GM21360 (cell line): ENCODE measurements around the gene ATP6V1F.
"Not testable (repeated sequence)": the region's sequence is repeated elsewhere in the genome, so short reads cannot be mapped to it uniquely, and the experiment has no call there.

Experiments used
- ATAC-seq: cut with Tn5 transposase; IDR thresholded peaks from one replicate; pipeline ENCODE4 v1.9.1; 2021; ENCODE audit warnings: mild to moderate bottlenecking, moderate library complexity; ENCODE audit not compliant: unreplicated experiment

The ATP6V1F gene

DNA sequence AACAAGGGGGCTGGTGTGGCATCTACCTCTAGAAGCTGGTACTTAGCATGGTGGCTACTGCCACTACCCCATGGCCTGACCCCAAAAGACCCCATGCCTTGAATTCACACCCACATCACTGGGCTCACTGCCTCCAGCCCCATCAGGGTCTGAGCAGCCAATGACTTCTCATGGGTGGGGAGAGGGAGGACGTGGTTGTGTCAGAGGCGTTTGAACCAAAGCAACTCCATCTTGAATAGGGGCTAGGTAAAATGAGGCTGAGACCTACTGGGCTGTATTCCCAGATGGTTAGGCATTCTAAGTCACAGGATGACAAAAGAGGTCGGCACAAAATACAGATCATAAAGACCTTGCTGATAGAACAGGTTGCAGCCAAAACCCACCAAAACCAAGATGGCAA lies 32.7 kb downstream of the ATP6V1F start:
- no peak for ATAC-seq

DNA sequence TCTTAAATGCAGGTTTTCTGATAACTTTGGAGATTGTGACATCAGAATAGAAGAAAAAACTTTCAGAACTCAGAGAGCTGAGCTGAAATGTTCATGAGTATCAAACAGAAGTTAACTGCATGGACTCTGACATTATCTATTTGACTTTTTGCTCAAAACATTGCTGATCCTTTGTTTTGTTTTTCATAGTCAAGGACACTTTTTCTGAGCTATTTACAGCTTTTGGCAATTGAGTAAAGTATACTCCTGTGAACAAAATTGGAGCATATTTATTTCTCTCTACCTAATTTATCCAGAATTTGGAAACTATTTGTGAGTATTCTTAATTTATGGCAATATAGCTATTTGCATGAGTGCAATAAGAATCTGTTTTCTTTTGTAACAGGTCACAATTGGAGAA lies 36.7 kb downstream of the ATP6V1F start:
- no peak for ATAC-seq

GRCh38 chr7:128900237-128900636 lies 37.6 kb downstream of the ATP6V1F start:
- no peak for ATAC-seq

GRCh38 chr7:128902761-128903585 lies 40.3 kb downstream of the ATP6V1F start:
- ATAC-seq, result no peak

DNA sequence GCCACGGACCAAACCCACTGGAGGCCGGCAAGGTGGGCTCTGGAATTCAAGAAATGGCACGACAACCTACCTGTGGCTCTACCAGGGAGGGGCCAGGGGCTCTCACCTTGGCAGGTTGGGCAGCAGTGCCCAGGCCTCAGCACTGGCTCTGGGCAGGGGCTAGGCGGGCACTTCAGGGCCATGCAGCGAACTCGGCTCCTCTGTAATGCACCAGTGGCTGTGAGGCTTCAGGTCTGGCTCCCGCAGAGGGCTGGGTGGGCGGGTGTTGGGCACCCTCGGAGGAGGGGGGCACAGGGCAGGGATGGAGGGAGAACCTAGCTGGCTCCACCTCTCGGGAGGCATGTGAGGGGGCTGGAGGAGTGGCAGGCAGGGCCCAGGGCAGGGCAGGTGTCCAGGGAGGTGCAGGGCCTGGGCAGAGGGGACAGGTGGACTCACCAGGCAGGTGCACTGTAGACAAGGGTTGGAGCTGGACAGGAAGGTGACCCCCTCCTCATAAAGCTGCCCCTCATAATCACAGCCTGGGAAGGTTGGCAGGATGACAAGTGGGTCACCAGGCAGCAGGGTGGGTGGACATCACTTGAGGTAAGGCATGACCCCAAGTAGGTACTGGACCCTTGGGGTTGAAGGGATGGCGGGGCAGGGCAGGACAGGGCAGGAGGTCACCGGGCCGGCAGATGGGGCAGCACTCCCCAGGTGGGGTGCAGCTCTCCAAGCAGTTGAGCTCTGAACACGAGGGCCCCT lies 41.1 kb downstream of the ATP6V1F start:
- no peak for ATAC-seq

DNA sequence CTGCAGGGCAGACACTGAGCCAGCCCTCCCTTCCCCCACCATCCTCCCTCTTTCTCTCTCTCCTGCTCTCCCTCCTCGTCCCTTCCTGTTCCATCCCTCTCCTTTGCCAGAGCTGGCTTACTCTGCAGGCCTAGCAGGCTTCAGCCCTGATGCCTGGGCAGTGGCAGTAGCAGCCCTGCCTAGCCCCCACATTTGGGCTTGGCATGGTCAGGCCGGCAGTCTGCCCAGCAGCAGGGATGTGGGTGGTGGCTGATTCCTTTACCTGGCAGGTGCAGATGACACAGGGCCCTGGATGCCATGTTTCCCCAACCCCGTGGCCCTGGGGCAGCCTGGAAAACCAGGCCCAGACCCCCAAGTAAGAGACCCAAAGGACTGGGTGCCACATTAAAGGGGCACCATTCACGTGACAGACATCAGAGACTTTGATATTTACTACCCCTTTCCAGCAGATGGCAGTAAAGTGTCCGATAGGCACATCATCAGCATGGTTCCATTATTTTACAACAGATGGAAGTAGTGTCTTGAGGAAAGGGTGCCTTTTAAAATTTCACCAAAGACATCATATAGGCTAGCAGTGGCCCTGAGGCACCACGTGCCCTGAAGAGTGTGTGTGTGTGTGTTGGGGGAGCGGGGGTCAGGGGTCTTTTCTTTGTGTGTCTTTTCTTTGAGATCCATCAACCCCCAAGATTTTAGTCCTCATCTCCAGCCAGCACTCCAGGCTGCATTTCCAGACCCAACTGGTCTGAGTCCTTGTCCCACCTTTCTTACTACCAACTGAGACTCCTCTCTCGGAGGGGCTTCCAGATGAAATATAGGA lies 41.9 kb downstream of the ATP6V1F start:
- peak; percentile 64 for ATAC-seq

GRCh38 chr7:128906001-128906765 lies 43.5 kb downstream of the ATP6V1F start:
- ATAC-seq, result no peak

GRCh38 chr7:128906766-128907559 lies 44.3 kb downstream of the ATP6V1F start:
- no peak for ATAC-seq

GRCh38 chr7:128908750-128909624 lies 46.3 kb downstream of the ATP6V1F start:
- ATAC-seq, result no peak

GRCh38 chr7:128909625-128910568 lies 47.2 kb downstream of the ATP6V1F start:
- no peak for ATAC-seq

DNA sequence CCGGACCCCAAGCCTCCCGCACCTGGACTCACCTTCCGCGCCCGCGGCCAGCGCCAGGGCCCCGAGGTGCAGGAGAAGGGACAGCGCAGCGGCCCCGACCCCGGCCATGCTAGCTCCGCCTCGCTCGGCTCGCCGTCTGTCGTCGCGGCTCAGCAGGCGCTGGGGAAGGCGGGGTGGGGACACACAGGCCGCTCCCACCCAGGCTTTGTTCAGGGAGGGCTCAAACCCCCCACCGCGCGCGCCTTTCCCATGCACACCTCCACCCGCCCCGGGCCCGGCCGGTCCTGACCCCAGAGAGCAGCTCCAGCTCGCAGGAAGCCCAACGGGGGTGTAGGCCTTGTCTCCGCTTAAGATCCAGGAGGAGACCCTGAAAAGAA lies 47.9 kb downstream of the ATP6V1F start, which contains the start of gene KCP:
TSS of gene KCP (minus strand) at position 141 of the 377 bp plus-strand sequence. CDS start at position 108, 33 bp downstream.
- no peak for ATAC-seq

DNA sequence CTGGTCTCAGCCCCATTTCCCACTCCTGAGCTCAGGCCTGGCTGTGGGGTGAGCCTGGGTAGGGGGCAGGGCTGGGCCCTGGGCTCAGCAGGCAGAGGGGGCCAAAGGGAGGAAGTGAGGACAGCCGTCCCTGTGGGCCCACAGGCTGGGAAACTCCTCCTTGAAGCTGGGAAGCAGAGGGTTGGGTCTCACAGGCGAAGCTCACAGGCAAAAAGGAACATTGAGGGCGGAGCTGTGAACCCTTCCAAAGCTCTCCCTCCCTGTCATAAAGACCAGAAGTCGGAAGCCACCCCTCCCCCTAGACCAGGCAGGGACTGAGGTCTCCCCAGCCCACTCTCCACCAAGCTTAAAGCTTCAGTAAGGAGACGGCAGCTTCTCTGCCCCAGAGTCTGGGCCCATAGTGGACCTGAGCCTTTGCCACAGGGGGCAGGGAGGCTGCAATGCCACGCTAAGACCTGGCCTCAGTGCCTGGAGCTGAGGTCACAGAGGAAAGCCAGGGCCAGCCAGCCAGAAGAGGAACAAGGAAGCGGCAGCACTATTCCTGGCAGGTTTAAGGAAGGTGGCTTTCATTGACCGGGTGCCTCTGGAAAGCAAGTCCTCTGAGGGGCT lies 48.9 kb downstream of the ATP6V1F start:
- no peak for ATAC-seq

DNA sequence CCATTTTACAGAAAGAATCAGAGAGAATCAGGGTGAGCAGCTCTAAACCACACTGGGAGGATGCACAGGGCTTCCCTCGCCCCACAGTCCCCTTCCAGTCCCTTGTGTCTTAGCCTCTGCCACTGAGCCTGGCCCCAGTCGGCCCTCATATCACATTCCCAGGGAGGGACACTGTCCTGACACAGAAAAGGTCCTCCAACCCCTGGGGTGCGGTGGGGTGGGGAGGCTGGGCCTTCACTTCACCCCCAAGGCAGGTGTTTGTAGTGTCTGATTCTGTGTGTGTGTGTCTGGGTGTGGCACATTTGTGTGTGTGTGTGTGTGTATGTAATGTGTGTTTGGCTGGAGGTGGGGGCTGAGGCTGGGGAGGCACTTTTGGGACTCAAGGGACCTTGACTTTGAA lies 49.6 kb downstream of the ATP6V1F start:
- no peak for ATAC-seq

GRCh38 chr7:128912709-128913495 lies 50.2 kb downstream of the ATP6V1F start:
- not testable (repeated sequence) for ATAC-seq

DNA sequence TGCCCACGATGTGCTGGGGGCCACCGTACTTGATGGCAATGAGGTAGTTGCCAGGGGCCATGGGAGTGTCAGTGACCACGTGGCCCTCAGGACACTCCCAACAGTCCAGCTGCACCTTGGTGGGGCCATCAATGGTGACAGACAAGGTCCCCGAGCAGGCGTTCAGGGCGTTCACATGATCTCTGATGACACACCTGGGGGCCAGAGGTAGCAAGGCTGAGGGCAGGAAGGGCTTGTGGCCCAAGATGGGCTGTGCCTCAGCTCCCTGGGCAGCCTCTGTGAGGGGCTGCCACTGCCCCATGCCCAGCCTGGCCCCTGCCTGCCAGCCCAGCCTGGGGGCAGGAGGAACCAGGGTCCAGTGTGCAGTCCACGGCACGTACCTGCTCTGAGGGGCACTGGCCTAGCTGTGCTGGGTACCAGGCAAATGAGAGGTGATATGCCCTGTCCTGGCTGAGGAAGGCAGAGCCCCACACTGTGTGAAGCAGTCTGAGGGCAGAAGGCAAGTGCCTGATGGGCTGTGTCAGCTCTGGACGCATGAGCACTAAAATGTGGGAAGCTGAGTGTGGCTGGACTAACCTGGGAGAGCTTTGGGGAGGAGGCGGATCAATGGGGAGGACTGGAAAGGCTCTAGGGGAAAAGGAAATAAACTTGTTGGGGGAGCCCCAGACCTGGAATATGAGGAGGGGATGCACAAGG lies 51.4 kb downstream of the ATP6V1F start:
- no peak for ATAC-seq
